Measurements from ENCODE around the gene LMX1B. TPM values are rescaled to one million over a fixed set of nuclear protein-coding genes. Genes with fewer than 3 reads are reported as not detected.

Gene LMX1B
- total RNA-seq, 2 experiments from 2014 or later: not detected

- POLR2A ChIA-PET: no interaction called here
- CTCF ChIA-PET: no interaction called here
These were observed 74.3 kb downstream of the LMX1B start for GRCh38 chr9:126687930-126688461.

DNA sequence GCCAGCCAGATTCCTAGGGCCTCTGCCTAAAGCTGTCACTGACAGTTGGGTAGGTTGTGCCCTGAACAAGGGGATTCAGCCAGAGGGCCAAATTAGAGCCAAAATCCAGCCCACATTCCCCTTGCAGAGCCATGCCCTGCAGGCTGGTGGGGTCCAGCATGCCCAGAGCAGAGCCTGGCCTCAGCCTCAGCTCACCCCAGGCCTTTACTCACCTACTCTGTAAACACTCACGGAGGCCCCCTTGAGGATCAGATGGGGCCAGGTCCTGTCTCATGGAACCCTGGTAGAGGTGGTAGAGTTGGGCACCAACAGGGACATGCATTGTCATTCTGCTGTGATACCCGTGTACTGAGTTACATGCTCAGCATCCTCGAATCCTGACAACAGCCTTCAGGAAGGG is 74.9 kb downstream of the LMX1B start:
- POLR2A ChIA-PET: no interaction called here
- CTCF ChIA-PET: interaction anchor here (0.7 to 2.7 kb wide), 2 partner anchors 83 to 93 kb away, joined by 3 to 15 read pairs; no protein-coding TSS in a partner anchor

- CTCF ChIA-PET: interaction anchor here (0.7 to 2.7 kb wide), 8 partner anchors 11 to 93 kb away, joined by 3 to 15 read pairs (median 5); no protein-coding TSS in a partner anchor
- POLR2A ChIA-PET: no interaction called here
These were observed 75.5 kb downstream of the LMX1B start for GRCh38 chr9:126689027-126689825.

- ChIA-PET CTCF (interaction anchor here (0.7 to 2.7 kb wide), 19 partner anchors 9 to 191 kb away, joined by 3 to 15 read pairs (median 5); partner anchors contain the start of gene LMX1B), POLR2A (no interaction called here)
These were observed 76.8 kb downstream of the LMX1B start for GRCh38 chr9:126690431-126691051.

GRCh38 chr9:126692041-126692758 is 78.5 kb downstream of the LMX1B start:
- CTCF ChIA-PET: interaction anchor here (0.6 kb wide), 1 partner anchor 83 kb away, joined by 3 read pairs; no protein-coding TSS in a partner anchor
- POLR2A ChIA-PET: no interaction called here

DNA sequence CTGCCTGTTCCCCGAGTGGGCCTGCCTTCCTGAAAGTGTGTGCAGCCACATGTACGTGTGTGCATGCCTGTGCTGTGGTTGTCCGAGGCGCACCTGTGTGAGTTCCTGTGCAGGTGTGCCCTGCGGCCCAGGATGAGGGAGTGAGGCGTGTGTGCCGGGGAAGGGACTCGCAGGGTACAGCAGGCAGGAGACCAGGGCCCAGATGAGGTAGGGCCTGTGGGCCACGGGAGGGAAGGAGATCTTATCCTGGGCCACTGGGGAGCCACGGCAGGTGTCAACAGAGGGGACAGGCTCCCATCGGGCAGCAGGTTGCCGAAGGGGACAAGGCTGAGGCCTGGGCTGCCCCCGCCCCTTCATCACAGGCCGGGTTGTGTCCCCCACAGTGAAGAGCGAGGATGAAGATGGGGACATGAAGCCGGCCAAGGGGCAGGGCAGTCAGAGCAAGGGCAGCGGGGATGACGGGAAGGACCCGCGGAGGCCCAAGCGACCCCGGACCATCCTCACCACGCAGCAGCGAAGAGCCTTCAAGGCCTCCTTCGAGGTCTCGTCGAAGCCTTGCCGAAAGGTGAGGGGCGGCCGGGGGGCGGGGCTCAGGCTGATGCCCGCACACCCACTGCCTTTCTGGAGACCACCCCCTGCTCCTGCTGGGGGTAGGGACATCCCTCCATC is 79.2 kb downstream of the LMX1B start:
- CTCF ChIA-PET: no interaction called here
- POLR2A ChIA-PET: no interaction called here

DNA sequence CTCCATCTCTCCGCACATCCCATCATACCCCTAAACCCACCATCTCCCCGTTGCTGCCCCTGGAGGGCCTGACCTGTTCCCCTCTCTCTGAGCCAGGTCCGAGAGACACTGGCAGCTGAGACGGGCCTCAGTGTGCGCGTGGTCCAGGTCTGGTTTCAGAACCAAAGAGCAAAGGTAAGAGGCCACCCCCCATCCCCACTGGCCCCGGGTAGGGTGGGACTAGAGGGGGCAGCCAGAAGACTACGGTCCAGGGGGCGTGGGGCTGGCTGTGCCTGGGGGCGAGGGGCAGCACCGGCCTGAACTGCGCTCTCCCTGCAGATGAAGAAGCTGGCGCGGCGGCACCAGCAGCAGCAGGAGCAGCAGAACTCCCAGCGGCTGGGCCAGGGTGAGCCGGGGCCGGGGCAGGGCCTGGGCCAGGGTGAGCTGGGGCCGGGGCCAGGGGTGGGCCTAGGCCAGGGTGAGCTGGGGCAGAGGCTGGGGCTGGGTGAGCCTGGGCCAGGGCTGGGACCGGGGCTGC is 79.8 kb downstream of the LMX1B start:
- POLR2A ChIA-PET: no interaction called here
- CTCF ChIA-PET: interaction anchor here (1.7 kb wide), 1 partner anchor 12 kb away, joined by 8 read pairs; no protein-coding TSS in a partner anchor

DNA sequence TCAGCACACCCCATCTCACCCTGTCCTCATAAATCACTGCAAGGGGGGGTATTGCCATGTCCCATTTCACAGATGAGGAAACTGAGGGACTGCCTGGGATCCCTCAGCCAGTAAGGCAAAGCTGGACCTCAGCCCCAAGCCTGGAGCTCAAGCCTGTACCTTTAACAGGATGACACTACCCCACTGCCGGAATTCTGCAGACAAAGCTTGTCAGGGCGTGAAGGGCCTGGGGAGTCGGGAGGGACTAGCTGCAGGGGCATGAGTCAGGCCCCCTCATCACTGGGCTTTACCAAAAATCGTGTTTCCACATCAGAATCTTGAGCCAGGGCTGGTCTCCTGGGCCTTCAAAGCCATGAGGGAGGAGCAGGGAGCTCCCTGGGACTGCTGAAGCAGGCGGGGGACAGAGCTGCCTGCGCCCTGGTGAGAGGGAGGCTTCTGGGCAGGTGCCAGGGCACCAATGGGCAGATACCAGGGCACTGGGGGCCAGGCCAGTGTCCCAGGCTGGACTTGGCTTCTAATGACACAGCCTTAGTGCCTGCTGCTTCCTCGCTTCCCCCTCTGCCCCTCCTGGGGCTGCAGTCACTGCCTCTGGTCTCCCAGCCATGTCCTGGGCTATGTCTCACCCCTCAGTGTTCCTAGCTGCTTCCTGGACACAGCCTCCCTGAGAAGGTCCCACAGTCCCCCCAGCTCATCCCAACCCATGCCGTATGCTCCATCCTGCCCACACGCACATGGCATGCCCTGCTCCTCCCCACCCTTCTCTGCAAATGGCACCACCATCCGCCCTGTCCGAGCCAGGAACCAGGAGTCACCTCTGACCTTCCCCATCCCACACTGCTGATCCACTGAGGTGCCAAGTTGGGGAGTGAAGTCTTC is 80.7 kb downstream of the LMX1B start:
- POLR2A ChIA-PET: no interaction called here

DNA sequence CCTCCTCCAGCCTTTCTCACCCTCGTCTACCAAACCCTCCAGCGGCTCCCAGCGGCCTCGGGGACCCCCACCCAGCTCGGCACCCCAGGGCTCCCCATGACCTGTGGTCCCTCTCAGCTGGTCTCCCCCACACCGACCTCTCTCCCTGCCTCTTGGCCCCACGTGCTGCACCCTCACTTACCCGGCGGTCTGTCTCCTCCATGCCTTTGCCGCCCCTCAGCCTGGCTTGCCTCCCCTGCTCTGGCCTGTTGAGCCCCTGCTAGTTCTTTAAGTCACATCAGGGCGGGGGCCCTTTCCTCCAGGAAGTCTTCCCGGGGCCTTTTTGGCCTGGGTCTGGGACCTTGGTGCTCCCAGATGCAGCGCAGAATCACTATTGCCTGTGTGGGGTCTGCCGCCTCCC is 81.5 kb downstream of the LMX1B start:
- CTCF ChIA-PET: interaction anchor here (1.7 kb wide), 1 partner anchor 11 kb away, joined by 8 read pairs; no protein-coding TSS in a partner anchor
- POLR2A ChIA-PET: no interaction called here

More for the DNA sequence above, 80.7 kb downstream of the LMX1B start:
- CTCF ChIA-PET: interaction anchor here (1.7 kb wide), 1 partner anchor 11 kb away, joined by 8 read pairs; no protein-coding TSS in a partner anchor

- ChIA-PET POLR2A (no interaction called here), CTCF (interaction anchor here (0.5 kb wide), 1 partner anchor 141 kb away, joined by 3 read pairs; no protein-coding TSS in a partner anchor)
These were observed 82.1 kb downstream of the LMX1B start for GRCh38 chr9:126695701-126696400.

- ChIA-PET POLR2A (no interaction called here), CTCF (no interaction called here)
These were observed 82.8 kb downstream of the LMX1B start for GRCh38 chr9:126696401-126697145.

DNA sequence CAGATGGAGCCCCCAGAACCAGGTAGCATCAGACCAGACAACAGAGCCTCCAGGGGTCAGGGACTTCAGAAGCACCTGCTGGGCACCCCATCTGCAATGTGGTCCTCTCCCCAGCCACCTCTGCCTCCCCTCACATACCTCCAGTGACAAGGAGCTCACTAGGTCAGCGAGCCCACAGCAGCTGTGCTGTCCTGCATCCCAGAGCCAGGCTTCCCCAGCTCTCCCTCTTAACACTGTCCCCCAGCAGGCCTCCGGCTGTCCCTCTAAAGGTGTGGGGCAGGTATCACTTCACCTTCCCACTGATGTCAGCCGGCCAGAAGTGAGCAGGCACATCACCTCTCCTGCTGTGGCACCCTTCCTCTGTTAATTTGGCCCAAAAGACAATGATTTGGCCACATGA is 83.6 kb downstream of the LMX1B start:
- POLR2A ChIA-PET: no interaction called here
- CTCF ChIA-PET: no interaction called here

- POLR2A ChIA-PET: no interaction called here
- CTCF ChIA-PET: no interaction called here
These were observed 84.5 kb downstream of the LMX1B start for GRCh38 chr9:126698251-126698650.

- ChIA-PET CTCF (interaction anchor here (1.9 kb wide), 1 partner anchor 8 kb away, joined by 9 read pairs; no protein-coding TSS in a partner anchor), POLR2A (no interaction called here)
These were observed 85.0 kb downstream of the LMX1B start for GRCh38 chr9:126698756-126699155.

DNA sequence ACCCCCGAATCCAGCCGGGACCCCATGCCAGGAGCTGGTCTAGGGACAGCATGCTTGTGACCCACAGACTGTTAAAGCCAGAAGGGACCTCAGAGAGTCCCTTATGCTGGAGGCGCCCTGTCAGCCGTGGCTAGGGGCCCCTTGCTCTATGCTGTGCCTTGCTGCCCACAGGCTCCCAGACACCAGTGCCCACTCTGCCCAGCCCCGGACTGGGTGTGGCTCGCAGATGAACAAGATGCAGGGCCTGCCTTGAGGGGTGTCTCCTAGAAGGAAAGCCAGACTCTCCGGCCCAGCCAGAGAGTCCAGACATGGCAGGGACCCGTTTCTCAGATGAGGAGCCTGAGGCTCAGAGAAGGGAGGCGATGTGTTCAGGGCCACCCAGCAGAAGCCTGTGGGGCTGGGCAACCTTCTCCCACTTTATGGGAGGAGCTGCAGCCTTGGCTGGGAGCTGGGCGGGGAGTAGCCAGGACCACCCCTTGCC is 85.7 kb downstream of the LMX1B start:
- CTCF ChIA-PET: interaction anchor here (1.9 kb wide), 1 partner anchor 9 kb away, joined by 9 read pairs; no protein-coding TSS in a partner anchor
- POLR2A ChIA-PET: no interaction called here

DNA sequence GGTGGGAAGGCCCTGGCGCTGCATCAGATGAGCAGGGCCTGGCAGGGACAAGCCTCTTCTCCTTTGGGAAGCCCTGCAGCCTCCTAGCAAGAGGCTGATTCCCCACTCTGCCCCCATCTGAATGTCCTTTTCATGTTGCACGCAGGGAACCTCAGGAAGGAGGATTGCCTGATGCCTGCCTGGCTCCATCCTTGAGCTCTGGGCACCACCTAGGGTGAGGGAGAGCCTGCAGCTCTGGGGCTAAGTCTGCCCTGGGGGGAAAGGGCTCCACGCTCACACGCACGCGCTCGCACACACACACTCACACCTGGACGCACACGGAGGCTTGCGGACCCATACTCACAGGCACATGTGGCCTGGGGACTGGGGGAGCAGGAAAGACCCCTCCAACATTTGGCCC is 86.6 kb downstream of the LMX1B start:
- ChIA-PET POLR2A (no interaction called here), CTCF (interaction anchor here (1.0 to 1.9 kb wide), 2 partner anchors 10 to 81 kb away, joined by 4 to 9 read pairs; no protein-coding TSS in a partner anchor)

Measured in activated CD8-positive, alpha-beta memory T cell treated with anti-CD3 and anti-CD28 coated beads for 36 hours (primary cell).